Stimulated activated CD4-positive, alpha-beta T cell treated with anti-CD3 and anti-CD28 coated beads, TNF-alpha, amount 100 ng/mL, for 4 hours (primary cell): ENCODE measurements around the gene CRYGD.
"Not testable (repeated sequence)": the region's sequence is repeated elsewhere in the genome, so short reads cannot be mapped to it uniquely, and the experiment has no call there.

Experiments
- DNase-seq, 3 experiments: peaks; one replicate each; pipeline ENCODE4 v3.0.0-alpha.2; 2020; ENCODE audit warnings: low read depth in 3 of 3

CRYGD gene

DNA sequence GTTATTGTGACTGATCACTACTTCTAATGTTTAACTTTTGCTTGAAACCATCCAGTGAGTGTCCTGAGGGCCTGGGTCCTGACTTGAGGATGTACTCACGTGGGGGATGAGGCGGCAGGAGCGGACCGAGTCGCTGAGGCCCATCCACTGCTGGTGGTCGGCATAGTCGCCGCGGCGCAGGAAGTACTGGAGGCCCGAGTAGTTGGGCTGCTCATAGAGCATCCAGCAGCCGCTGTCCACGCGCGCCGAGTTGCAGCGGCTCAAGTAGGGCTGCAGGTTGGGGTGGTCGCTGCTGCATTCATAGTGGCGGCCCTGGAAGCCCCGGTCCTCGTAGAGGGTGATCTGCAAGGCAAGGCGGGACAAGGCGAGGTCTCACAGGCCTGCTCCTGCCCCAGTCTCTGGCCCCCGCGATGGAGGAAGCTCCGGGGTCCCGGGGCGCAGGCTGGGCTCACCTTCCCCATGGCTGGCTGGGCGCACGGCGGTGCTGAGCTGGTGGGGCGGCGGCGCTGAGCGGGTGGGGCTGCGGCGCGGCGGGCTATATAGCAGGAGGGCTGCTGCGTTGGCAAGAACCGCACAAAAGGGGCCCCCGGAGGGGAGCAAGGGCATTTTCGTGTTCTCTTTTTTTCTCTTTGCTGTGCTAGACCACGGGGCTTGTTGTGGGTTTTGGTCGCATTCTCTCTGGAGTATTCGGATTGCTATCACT is at the start of gene CRYGD:
Gene CRYGD (minus strand): TSS at position 512 of the 703 bp plus-strand sequence. CDS start 51 bp downstream, at position 461.
- not testable (repeated sequence) for DNase-seq

DNA sequence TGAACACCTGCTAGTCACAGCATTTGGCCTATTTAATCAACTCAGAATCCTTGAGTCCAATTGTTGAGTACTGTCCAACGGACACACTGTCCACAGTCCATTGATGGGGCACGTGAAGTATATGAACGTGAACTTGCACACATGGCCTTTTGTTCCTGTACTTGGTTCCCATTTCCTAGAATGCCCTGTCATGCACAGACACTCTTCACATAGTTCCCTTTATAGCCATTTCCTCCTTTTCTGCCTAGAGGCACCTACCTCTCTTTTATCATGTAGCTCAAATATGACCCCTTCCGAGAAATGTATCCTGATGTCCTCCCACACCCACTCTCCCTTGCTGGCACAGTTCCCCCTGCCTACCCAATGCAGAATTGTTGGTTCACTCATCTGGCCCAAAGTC is 47.8 kb upstream of the CRYGD start:
- DNase-seq = no peak

- no peak for DNase-seq
Measured at GRCh38 chr2:208164951-208165755, 40.8 kb upstream of the CRYGD start.

DNA sequence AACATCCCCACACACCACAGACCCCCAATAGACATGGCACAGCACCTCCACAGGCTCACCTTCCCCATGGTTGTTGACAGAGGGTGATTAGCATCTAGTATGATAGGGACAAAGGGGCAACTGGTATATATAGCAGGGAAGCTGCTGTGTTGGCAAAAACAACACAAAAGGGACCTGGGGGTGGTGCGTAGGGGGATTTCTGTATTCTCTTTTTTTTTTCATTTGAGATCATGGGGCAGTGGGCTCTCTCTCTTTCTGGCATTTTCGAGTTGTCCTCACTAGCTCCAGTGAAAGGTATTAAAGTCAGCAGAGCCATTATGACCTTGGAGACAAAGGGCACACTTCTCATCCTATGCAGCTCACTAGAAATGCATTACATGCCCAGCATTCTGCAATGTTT is 39.2 kb upstream of the CRYGD start, which contains the start of gene CRYGA:
Gene CRYGA (minus strand): TSS at position 101 of the 400 bp plus-strand sequence. CDS start 33 bp downstream, at position 68.
- DNase-seq = no peak

DNA sequence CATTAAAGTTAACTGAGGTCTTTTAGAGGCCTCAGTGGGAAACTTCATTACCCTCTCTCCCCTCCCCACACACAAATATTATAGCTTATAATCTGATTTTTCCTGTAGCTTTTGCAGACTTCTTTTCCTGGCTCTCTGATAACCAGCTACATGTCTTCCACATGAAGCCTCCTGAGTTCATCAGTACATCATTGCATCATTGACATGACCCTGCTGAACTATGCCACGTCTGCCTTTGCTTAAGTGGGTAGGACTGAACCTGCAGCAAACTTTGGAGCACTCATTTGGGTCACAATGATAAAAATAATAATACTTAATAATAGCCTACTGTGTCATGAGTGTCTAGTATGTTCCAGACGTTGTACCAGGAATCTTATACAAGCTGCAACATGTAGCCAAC is 32.1 kb upstream of the CRYGD start:
- DNase-seq = no peak

DNA sequence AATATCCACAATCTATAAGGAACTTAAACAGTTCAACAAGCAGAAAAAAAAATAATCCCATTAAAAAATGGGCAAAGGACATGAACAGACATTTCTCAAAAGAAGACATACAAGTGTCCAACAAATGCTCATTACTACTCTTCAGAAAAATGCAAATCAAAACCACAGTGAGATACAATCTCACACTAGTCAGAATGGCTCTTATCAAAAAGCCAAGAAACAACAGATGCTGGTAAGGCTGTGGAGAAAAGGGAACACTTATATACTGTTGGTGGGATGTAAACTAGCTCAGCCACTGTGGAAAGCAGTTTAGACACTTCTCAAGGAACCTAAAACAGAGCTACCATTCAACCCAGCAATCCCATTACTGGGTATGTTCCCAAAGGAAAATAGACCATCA is 28.8 kb upstream of the CRYGD start:
- DNase-seq = no peak

DNA sequence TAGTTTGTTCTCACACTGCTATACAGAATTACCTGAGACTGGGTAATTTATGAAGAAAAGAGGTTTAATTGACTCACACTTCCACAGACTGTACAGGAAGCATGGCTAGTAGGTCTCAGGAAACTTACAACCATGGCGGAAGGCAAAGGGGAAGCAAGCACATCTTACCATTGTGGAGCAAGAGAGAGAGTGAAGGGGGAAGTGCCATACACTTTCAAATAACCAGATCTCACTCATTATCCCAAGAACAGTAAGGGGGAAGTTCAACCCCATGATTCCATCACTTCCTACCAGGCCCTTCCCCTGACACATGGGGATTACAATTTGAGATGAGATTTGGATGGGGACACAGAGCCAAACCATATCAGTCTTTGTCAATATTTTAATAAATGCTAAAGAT is 26.6 kb upstream of the CRYGD start:
- DNase-seq = no peak

GRCh38 chr2:208150094-208150493 is 25.8 kb upstream of the CRYGD start:
- DNase-seq = no peak

DNA sequence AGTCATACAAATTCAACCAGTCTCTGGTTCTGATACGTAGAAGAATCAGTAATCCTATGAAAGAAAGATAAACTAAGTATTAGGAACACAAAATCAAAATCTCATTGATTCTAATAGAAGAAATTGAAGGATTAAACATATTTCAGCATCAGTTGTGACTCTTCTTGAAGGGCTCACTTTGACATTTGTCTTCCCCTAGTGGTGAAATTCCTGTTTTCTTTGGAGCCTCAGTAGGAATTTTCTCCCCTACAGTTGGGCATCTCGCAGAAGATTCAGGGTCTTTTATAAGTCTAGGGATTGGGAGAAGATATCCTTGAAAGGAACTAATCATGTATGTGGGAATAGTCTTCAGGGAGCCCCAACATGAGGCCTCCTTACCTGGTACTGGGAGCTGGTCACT is 24.5 kb upstream of the CRYGD start:
- DNase-seq = no peak

- DNase-seq = no peak
Measured at GRCh38 chr2:208147759-208148158, 23.4 kb upstream of the CRYGD start.

GRCh38 chr2:208147008-208147407 is 22.7 kb upstream of the CRYGD start:
- DNase-seq = no peak

- DNase-seq = no peak
Measured at GRCh38 chr2:208146006-208146405, 21.7 kb upstream of the CRYGD start, which contains the start of gene CRYGB. CRYGB (minus strand) TSS chr2:208146158; CDS start chr2:208146120, 38 bp downstream.

DNA sequence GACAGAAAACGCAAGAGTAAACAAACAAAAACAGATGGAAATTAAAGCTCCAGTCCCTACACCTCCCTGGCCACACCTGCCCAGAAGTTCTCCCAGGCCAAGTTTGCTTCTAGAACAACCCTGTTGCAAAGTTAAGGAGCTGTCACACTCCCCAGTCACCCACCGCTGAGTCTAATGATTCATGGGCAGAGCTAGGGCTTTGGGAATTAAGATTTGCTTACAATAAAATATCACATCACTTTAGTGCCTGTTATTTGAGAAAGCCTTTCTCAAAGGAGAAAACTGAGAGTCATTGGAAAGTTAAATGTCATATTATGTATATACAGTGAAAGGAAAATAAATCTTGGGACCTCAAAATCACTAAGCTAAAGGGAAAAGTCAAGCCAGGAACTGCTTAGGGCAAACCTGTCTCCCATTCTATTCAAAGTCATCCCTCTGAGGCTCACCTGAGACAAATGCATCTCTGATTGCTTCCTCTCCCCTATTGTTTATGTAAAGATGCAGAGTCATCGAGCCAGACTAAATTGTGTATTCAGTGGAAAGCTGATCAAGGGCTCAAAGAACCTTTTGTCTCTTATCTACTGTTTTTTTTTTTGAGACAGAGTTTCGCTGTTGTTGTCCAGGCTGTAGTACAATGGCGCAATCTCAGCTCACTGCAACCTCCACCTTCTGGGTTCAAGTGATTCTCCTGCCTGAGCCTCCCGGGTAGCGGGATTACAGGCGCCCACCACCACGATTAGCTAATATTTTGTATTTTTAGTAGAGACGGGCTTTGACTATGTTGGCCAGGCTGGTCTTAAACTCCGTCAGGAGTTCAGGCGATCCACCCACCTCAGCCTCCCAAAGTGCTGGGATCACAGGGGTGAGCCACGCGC is 18.8 kb upstream of the CRYGD start:
- DNase-seq = no peak

GRCh38 chr2:208142240-208142924 is 18.1 kb upstream of the CRYGD start:
- DNase-seq = no peak

GRCh38 chr2:208139447-208139846 is 15.1 kb upstream of the CRYGD start:
- DNase-seq = no peak

DNA sequence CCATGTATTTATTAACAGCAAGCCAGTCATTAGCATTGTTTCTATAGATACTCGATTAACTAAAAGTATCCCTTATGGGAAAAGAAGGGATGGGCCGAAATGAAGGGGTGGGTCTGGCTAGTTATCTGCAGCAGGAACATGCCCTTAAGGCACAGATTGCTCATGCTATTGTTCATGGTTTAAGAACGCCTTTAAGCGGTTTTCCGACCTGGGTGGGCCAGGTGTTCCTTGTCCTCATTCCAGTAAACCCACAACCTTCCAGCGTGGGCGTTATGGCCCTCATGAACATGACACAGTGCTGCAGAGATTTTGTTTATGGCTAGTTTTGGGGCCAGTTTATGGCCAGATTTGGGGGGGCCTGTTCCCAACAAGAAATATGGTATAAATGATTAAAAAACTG is 14.0 kb upstream of the CRYGD start:
- DNase-seq = not testable (repeated sequence)

- no peak for DNase-seq
Measured at GRCh38 chr2:208136716-208137094, 12.4 kb upstream of the CRYGD start.

DNA sequence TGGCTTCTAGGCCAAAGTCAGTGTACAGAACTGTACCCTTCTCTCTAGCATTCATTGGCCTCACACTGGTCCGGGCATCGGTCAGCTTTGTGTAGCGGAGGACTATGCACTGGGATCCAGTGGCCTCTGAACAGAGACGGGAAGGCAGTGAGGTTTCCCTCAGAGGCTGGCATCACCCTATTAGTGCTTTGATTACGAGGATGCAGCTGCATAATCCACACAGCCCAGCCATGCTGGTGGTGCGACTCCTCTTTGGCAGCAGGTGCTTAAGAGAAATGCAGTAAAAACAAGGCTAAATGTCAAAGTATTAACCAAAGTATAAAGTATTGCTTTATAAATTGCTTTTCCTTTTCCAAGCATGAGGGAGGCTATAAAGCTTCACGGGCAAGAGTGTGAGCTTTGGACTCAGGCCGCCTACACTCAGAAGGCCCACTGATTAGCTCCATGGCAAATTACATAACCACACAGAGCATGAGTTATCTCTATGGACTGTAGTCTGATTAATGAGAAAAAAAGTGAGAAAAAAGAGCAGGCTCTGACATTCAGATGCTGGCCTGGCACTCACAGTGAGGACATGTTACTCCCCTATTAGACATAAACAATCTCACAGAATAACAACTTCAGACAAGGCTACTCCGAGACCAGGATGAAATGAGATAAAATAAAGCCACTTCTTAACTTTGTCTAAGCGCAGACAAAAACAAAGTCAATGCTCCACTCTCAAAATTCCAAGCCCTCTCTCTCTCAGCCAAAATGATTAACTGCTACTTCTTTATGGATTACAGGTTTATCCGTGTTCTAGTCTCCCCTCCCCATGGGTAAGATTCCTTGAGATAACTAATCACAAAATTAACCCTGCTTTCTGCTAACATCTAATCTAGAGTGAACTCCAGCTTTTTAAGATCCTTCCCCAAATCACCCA is 11.7 kb upstream of the CRYGD start:
- no peak for DNase-seq

GRCh38 chr2:208134928-208135586 is 10.7 kb upstream of the CRYGD start:
- DNase-seq = no peak

GRCh38 chr2:208130712-208131110 is 6.4 kb upstream of the CRYGD start:
- no peak for DNase-seq
